ENCODE measurements around the gene HBEGF.

DNA sequence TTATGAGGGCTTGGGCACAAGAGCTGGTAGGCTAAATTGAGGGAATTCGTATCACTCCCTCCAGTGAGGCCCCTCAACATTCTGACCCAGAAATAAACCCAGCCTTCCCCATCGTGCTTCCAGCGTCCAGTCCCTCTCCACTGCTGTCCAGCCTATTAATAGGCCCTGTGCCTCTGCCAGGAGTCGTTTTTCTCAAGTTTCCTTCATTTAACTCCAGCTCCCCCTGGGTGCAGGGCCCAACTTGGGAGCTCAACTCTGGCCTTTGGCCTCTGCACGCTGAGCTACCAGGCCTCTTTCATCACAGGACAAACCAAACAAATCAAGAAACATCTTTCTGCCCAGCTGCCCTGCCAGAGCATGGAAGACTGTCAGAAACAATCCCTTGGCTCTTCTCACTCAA, 10.0 kb downstream of the HBEGF start:
- no peak for TF ChIP-seq CTCF (IDR thresholded peaks at IDR 0.05; ENCODE audit: low read depth, low read length)
- no peak for TF ChIP-seq MYC (IDR thresholded peaks at IDR 0.05; ENCODE audit: low read depth, low read length)
- no peak for TF ChIP-seq POLR2A (IDR thresholded peaks at IDR 0.05; ENCODE audit: extremely low read depth, insufficient read length)
- no peak for TF ChIP-seq MAX (IDR thresholded peaks at IDR 0.05; ENCODE audit: low read depth, low read length)
